ENCODE results near the gene CLEC3B. TPM values are rescaled to one million over a fixed set of nuclear protein-coding genes. Genes with fewer than 3 reads are reported as not detected.

Gene CLEC3B
- total RNA-seq, 3 donors from 2014 or later: 18.3 to 479 (median 55.7) TPM

DNA sequence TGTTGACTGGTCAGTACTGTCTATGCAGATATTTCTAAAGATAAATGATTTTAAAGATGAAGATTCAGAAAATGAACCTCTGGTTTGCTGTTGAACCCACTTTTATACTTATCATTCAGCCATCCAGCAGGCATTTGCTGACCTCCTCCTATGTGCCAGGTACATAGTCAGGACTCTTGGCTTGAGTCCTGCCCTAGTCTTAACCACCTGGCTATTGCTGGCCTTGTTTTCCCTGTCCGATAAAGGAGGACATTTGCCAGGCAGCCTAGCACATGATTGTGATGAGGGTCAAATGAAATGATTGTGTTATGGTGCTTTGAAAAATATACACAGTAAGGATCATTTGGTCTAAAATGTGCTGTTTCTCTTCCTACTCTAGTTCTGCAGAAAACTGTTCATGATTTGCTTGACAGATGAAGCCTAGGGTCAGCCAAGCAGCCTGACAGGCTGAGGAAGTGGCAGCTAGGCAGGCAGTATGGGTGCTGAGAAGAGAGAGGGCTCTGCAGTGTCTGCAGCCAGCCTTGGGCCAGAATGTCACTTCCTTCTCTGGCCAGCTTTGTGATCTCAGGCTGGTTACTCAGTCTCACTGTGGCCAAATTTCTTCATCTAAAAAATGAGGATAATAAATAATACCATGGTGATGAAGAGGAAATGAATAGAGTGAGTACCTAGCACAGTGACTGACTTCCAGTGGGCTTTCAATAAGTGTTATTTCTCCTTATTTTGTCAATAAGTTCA lies 36.3 kb upstream of the CLEC3B start:
- no peak for DNase-seq (ENCODE audit: low spot score in 2 of 2)
- Histone ChIP-seq H3K4me3 (no peak overlapping the region), H3K9me3 (no peaks in the 10 kb centered on the region), H3K36me3 (no peaks in the 10 kb centered on the region), H3K27ac (no peak overlapping the region), H3K4me1 (no peaks in the 10 kb centered on the region), H3K27me3 (no peaks in the 10 kb centered on the region)
- intact Hi-C loops (cut with DNase I; ENCODE audit: low total_unique reads): no loop called here
- TF ChIP-seq, protein P1, sequence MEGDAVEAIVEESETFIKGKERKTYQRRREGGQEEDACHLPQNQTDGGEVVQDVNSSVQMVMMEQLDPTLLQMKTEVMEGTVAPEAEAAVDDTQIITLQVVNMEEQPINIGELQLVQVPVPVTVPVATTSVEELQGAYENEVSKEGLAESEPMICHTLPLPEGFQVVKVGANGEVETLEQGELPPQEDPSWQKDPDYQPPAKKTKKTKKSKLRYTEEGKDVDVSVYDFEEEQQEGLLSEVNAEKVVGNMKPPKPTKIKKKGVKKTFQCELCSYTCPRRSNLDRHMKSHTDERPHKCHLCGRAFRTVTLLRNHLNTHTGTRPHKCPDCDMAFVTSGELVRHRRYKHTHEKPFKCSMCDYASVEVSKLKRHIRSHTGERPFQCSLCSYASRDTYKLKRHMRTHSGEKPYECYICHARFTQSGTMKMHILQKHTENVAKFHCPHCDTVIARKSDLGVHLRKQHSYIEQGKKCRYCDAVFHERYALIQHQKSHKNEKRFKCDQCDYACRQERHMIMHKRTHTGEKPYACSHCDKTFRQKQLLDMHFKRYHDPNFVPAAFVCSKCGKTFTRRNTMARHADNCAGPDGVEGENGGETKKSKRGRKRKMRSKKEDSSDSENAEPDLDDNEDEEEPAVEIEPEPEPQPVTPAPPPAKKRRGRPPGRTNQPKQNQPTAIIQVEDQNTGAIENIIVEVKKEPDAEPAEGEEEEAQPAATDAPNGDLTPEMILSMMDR (IDR thresholded peaks at IDR 0.05): no peak
- TF ChIP-seq POLR2A (IDR thresholded peaks at IDR 0.05): no peak
- TF ChIP-seq POLR2AphosphoS5 (IDR thresholded peaks at IDR 0.05): no peak

DNA sequence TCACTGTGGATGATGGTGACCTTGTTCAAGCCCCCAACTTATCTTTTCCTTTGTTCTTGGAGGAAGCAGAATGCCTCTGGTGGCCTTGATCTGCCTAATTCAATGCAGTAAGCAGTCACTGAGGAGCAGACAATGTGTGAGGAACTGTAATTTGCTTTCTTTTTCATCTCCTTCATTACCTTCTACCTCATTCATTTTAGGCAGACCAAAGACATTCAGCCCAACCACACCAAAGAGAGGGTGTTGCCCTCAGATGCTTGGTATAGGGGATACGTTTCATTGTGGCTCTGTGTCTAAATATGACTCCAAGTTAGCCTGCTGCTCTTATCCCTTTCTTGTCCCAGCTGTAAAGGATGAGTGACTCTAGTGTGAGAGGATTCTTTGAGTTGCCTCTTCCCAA lies 34.8 kb upstream of the CLEC3B start:
- H3K4me1 ChIP-seq: no peaks in the 10 kb centered on the region
- intact Hi-C loops (cut with DNase I; ENCODE audit: low total_unique reads): no loop called here

DNA sequence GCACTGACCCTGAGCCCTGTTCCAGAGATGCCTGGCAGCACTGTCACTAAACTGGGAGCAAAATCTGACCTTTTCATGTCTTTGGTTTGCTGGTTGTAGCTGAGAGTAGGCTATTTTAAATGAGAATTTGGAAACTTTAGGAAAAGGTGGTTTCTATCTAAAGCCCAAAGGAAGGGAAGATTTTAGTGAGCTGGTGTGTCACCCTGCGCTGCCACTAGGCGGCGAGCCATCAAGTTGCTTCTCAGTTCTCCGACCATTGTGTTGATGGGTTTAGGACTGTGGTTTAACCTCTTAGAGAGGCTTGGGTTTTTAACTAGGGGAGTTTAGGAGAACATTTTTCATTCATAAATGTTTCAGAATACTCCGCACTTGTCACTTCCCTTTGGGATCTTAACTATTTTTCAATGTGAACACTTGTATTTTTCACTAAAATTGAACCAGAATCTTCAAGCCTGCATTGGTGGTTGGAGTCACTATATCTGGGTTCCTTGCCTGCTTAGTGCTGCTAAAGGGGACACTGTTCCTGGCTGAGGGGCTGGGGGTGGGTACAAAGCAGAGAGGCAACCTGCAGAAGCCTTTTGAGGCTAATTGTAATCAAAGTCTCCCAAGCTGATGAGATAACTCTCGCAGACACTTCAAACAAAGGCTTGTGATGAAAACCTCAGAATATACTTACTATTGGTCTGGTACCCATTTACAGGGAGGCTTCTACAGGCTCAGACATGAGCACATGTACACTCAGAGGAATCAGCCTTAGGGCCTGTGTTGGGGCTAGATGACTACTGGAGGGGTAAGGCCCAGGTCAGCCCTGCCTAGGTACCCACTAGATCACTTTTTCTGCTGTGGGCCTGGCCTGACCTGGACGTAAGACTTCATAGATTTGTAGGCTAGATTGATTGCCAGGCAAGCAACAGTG lies 33.3 kb upstream of the CLEC3B start:
- no peak for TF ChIP-seq POLR2AphosphoS5 (IDR thresholded peaks at IDR 0.05)
- TF ChIP-seq, protein P1 (IDR thresholded peaks at IDR 0.05): peak in 2 of 3 donors; percentile 12 to 37
- DNase-seq (ENCODE audit: low spot score in 2 of 2): no peak
- no peaks in the 10 kb centered on the region for H3K36me3 ChIP-seq
- no peaks in the 10 kb centered on the region for H3K4me1 ChIP-seq
- H3K27me3 ChIP-seq: no peaks in the 10 kb centered on the region
- no peaks in the 10 kb centered on the region for H3K9me3 ChIP-seq
- no peak overlapping the region for H3K4me3 ChIP-seq
- intact Hi-C loops (cut with DNase I; ENCODE audit: low total_unique reads): loop anchor here (2.0 kb wide), 1 partner anchor 68 kb away; no protein-coding TSS in a partner anchor
- peak overlapping the region in 1 of 2 donors; percentile 71 for H3K27ac ChIP-seq

More for the DNA sequence above, 34.8 kb upstream of the CLEC3B start:
- H3K9me3 ChIP-seq: no peaks in the 10 kb centered on the region
- no peaks in the 10 kb centered on the region for H3K36me3 ChIP-seq
- no peak overlapping the region for H3K27ac ChIP-seq
- DNase-seq (ENCODE audit: low spot score in 2 of 2): no peak
- no peaks in the 10 kb centered on the region for H3K27me3 ChIP-seq
- no peak overlapping the region for H3K4me3 ChIP-seq
- no peak for TF ChIP-seq POLR2AphosphoS5 (IDR thresholded peaks at IDR 0.05)
- TF ChIP-seq, protein P1 (IDR thresholded peaks at IDR 0.05): no peak

DNA sequence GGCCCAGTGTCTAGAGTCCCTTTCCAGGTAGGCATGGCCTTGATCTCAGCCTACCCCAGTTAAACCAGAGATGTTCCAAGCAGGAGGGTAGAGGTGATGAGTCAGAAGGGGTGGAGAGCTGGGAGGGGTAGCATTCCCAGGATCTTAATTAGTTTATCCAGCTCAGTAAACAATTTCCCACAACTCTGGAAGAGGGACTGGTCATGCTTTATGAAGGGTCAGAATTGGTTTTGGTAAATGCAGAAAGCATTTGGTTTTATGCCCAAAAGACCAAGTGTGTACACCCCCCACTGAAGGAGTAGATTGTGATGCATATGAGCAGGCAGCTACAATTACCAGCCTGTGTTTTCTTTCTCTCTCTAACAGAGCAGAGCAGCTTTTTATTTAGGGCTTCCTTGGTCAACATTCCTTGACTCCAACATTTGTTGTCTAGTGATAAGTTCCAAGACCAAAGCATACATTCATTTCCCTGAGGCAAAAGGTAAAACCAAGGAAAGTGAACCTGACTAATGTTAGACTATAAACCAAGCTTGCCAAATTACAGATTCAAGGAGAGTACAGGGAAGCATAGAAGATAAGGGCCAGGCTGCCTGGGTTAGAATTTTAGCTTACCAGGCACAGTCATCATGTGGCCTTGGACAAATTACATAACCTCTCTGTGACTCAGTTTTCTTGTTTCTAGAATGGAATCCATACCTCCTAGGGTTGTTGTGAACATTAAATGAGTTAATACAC lies 32.5 kb upstream of the CLEC3B start:
- H3K4me1 ChIP-seq: no peaks in the 10 kb centered on the region
- peak overlapping the region in 1 of 2 donors; percentile 71 for H3K27ac ChIP-seq
- no peak for TF ChIP-seq POLR2AphosphoS5 (IDR thresholded peaks at IDR 0.05)
- TF ChIP-seq, protein P1 (IDR thresholded peaks at IDR 0.05): no peak
- no peak for TF ChIP-seq POLR2A (IDR thresholded peaks at IDR 0.05)
- H3K4me3 ChIP-seq: no peak overlapping the region
- intact Hi-C loops (cut with DNase I; ENCODE audit: low total_unique reads): loop anchor here (2.0 kb wide), 1 partner anchor 67 kb away; no protein-coding TSS in a partner anchor
- no peaks in the 10 kb centered on the region for H3K27me3 ChIP-seq
- DNase-seq (ENCODE audit: low spot score in 2 of 2): no peak
- no peaks in the 10 kb centered on the region for H3K9me3 ChIP-seq
- no peaks in the 10 kb centered on the region for H3K36me3 ChIP-seq

All from breast epithelium (tissue), 4 donors.